Stimulated activated CD4-positive, alpha-beta T cell treated with anti-CD3 and anti-CD28 coated beads, Interleukin-12 subunit alpha, Interleukin-12 subunit beta, amount 100 ng/mL, for 24 hours (primary cell): ENCODE results near the gene URAD.
"Not testable (repeated sequence)": the region's sequence is repeated elsewhere in the genome, so short reads cannot be mapped to it uniquely, and the experiment has no call there.

Experiments used
- DNase-seq, 2 experiments: peaks; one replicate each; pipeline ENCODE4 v3.0.0-alpha.2; 2020; ENCODE audit warnings: low read depth in 2 of 2

URAD gene, protein sequence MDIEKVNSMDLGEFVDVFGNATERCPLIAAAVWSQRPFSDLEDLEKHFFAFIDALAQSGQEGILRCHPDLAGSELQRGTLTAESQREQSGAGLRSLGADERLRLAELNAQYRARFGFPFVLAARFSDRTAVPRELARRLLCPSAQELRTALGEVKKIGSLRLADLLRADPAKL

DNA sequence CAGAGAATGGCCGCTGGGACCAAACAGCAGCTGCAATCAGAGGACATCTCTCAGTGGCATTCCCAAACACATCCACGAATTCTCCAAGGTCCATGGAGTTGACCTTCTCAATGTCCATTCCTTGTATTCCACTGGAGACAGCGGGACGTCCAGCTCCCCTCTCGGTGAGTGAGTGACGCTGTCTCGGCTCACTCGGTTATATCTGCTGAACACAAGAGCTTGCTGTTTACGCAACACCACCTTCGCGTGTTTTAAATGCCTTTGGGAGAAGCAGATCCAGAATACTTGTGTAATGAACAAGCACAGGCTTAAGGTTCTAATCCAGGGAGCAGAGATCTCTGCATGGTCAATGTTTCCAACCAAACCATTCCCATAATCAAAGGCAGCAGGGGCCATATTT lies at the start of gene URAD:
Gene URAD, minus strand, starts transcription at position 174 of the 400 bp plus-strand sequence. Its CDS starts 56 bp downstream, at position 118.
- no peak for DNase-seq

DNA sequence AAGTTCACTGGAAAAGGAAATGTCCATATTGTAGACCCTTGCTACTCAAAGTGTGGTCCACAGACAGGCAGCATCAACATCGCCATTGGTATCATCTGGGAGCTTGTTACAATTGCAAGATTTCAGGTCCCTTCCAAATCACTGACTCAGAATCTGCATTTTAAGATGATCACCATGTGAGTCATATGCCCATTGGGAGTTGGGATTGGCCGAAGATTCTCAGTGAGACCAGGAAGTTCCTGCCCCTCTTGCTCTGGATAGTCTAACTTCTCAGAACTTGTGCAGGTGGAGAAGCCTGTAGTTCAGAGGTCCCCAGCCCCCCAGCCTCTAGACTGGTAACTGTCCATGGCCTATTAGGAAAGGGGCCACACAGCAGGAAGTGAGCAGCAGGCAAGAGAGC lies 48.9 kb upstream of the URAD start:
- no peak for DNase-seq

DNA sequence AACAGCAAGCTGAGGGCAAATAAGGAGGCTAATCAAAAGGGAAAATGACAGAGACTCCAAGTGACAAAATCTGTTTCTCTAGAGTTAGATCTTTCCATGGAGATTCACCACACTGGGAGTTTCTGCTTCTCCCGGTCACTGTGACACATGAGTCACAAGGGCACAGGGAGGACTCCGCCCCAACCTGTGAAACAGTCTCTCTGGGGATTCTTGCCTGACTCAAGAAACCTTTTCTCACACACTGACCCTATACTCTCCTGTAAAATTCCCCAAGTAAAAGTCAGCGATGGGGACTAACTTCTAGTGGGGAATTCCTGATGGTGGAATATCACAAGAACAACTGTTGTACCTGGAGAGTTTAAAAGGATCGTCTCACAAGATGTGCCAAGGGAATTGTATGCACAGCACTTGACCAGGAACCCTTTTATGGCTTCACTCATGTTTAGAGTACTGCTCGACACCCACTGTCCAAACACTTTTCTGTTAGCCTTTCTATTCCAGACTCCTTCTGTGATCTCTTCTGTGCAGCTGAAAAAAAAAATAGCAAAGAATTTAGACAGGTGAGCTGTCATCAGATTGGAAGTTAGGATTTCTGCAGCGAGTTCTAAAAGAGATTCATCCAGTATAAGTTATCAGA lies 46.8 kb upstream of the URAD start:
- DNase-seq: no peak

DNA sequence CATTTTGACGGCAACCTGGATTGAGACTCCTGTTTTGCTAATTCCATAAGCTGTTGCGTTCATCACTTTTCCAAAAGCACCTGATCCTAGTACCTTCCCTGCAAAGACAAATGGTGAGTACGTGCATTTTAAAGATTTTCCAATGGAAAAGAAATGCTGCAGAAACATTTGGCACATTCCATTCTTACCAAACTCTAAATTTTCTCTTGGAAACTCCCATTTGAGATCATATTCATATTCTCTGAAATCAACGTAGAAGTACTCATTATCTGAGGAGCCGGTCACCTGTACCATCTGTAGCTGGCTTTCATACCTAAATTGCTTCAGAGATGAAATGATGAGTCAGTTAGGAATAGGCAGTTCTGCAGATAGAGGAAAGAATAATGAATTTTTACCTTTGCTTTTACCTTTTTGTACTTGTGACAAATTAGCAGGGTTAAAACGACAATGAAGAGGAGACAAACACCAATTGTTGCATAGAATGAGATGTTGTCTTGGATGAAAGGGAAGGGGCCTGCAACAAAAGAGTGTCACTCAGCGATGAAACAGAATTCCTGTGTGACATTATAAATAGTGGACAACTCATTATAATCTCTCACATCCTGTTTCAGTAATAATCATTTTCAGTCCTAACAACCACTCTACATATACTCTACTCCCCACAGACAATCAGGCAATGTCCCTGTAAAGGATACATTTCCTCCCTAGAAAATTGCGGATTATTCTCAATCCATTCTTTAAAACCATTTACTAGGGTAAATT lies 45.6 kb upstream of the URAD start:
- no peak for DNase-seq

DNA sequence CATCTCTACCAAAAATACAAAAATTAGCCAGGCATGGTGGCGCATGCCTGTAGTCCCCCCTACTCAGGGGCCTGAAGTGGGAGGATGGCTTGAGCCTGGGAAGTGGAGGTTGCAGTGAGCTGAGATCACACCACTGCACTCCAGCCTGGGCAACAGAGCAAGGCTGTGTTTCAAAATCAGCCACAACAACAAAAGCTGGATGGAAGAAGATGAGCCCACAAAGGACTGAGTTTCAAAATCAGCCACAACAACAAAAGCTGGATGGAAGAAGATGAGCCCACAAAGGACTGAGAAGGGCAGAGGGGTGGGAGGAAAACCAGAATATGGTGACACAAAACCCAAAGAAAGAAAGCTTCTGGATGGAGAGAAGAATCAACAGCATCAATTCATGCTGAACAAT lies 43.9 kb upstream of the URAD start:
- DNase-seq: not testable (repeated sequence)

DNA sequence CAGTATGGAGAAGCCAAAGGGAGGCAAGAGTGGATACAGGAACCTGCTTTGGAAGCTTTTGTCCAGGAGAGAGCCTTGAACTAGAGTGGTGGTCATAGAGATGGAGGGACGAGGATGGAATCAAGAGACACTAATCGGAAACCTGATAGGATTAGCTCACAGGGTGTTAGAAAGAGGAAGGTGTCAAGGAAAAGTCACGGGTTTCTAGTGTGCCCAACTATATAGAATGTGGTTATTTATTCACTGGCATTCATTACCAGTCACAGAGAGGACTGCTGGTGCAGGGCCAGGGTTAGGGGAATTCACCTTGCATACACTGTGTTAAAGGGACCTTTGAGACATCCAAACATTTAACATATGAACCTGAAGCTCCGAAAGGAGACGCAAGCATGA lies 43.4 kb upstream of the URAD start:
- no peak for DNase-seq

DNA sequence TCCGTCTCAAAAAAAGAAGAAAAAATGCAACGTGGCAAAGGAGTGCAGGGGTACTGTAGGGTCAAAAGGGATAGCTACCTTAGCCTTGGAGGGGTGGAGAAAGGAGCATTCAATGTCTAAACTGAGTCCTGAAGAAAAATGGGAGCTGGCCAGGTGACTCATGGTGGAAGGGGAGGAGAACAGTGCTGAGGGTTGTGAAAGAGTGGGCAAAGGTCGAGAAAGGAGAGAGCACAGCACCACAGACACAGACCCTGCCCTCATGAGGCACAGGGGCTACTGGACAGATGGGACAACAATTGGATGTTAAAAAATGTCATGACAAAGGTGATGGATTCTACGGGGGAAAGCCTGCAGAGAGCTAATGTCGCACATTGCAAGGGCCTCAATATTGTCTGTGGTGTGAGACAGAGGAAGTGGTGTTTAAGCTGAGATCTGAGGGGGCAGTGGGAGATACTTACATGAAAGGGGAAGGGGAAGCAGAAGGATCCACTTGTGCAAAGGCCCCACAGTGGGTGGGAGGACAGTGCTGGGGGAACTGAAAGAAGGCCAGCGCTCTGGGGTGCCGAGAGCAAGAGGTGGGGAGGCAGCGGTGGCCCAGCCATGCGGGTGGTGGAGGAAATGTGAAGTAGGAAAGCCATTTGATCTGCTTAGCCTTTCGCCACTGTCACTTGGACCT lies 42.9 kb upstream of the URAD start:
- no peak for DNase-seq

DNA sequence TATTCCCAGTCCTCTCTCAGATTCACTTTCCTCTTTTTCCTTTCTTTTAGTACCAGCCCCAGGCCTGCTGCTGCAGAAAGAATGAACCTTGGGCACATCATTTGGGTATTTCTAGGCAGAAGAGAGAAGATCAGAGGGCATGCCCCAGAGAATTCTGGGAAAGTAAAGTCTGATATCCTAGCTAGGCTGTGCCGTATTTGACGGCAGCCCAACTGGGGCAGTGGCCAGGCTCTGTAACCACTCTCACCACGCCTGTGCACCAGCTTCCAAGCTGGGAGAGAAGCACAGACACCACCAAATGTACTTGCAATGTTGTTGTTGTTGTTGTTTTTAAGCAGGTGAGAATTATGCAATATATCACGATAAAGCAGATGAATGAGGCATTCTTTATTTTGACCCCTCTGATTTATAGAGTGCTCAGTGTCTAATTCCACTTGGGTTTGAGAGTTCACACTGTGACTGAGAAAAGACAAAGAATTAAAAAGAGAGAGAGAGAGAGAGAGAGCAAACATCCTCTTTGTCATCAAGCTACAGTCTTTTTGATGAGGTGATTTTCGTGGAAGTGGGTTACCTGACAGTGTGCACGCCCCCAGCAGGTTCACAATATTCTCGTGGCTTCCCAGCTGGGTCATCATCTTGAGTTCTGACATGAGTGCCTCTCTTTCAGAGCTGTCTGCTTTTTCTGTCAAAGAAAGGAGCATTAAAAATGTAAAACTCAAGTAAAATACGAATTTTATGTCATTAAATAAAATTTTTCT lies 39.3 kb upstream of the URAD start:
- DNase-seq: no peak

DNA sequence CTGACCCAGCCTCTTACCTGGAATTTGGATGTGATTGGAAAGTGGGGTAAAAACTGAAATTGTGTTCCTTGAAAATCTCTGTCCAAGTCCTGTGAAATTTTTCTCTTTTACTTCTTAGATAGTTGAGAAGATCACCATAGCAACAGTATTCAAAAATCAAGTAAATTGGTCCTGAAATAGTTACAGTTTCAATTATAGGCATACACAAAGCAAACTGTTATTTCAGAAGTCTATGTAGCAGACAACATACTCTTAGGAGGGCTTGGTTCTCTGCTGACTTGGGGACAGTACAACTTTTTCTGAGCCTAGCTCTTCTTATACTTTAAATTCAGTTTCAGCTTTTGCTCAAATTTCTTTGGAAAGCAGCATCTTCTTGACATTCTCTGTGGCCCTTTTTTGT lies 38.6 kb upstream of the URAD start:
- DNase-seq: no peak

DNA sequence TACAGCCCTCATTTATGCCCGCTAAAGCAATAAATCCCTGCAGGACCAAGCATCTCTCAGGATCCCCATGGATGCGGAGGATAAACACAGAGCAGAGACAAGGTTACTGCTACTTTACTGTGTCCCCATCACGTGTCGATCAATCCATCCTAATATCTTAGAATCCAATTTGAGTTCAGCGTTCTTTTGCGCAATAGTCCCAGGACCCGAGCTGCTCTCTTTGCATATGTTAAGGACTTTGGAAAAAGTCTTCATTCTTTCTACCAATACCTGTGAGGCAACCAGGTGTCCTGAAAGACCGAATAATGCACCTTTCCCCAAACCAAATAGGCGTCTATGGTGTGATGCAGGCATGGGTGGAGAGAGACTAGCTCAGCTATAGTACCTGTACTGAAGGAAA lies 38.0 kb upstream of the URAD start:
- DNase-seq: no peak

DNA sequence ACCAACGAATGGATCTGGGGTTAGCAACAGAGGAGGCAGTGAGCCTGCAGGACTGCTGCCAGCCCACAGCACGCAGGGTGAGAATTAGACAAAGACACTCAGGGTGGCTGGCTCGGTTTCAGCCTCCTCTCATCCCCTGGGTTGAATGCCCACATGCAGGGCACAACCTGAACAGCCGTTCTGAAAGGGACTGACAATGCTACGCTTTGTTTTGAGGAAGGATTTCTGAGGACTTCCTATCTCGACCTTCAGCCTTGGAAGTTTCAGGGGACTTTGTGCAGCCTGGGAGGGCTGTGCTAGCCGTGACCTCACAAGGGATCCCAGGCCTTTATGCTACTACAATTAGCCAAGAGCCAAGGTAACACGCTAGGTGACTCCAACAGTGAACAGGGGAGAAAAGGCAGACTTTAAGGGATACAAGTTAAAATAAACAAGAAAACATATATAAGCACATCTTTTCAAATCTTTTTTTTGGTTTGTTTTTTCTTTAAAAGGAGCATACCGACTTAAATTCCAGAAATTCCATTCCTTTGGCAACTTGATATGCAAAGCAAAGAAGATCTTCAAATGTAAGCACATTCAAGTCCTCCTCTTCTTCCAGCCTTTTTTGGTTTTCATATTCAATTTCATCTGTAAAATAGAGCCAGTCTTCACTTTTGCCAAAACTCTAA lies 34.5 kb upstream of the URAD start:
- no peak for DNase-seq

DNA sequence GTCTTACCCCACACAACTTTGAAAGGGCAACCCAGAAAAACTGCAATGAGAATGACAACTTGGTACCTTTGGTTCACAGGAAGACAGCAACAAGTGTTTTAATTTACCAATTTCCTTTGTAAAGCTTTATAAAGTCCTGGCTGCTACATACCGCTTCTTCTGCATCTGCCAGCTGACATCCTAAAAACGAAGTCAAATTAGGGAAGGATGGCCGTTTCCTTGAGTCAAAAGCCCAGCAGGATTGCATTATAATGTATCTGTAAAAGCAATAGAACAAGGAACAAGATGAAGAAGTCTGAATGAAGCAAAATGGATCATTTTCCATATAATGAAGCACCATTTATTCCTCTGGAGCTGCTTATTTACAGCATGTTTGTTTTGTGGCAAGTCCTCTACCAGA lies 25.8 kb upstream of the URAD start:
- no peak for DNase-seq

DNA sequence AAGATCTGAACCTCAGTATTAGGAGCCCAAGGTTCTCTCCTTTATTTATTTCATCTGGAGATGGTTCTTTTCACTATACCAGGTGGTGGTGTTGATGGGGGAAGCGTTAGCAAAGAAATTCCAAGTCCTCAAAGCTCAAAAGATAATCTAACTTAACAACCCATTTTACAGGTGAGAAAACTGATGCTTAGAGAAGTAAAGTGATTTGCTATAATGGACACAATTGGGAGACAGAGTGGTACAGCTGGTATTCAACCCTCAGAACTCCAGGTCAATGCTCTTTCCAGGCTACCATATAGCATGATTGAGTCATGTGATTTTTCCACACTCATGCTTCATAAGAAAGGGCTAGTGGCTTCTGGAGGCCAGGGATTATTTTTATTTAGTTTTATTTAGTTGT lies 25.0 kb upstream of the URAD start:
- DNase-seq: no peak

DNA sequence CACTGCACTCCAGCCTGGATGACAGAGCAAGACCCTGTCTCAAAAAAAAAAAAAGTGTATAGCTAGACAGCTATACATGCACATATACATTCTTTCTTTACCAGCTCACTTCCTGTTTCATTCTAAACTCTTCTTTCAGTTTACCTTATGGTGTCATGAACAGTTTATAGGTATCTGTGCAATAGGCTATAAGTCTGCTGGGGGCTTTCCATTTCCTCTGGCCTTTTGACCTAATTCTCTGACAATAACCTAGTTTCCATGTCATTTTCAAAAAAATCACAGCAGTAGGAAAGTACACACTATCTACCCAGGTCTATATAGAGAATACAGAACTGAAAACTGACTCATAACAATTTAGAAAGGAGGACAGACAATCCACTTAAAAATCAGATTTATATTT lies 24.4 kb upstream of the URAD start:
- no peak for DNase-seq

DNA sequence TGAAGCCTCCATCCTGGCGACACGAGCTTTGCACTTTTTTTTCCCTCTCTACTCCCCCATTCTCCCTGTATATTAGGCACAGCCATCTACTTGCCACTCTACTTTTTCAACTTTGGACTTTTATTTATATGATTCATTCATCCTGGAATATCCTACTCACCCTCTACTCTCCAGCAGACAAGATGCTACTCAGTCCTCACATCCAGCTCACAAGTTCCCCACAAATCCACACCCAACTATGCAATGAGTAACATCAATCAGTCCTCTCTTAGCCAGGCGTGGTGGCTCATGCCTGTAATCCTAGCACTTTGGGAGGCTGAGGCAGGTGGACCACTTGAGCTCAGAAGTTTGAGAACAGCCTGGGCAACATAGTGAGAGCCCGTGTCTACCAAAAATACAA lies 23.9 kb upstream of the URAD start:
- no peak for DNase-seq

DNA sequence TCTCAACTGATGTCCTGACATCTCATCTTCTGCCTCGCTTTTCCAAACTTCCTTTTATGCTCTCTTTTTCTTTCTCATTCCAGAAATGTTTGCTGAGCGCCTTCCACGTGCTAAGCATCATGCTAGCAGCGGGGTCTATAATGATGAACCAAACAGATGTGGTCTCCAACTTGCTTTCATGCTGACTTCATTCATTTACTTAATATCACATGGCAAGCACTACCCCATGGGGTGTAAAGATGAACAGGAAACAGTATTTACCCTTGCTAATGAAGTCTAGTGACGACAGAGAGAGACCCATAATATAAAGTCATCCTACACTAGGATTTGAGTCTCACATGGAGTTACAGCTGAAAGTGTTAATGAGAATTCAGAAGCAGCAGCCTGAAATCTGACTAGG lies 21.6 kb upstream of the URAD start:
- DNase-seq: no peak

DNA sequence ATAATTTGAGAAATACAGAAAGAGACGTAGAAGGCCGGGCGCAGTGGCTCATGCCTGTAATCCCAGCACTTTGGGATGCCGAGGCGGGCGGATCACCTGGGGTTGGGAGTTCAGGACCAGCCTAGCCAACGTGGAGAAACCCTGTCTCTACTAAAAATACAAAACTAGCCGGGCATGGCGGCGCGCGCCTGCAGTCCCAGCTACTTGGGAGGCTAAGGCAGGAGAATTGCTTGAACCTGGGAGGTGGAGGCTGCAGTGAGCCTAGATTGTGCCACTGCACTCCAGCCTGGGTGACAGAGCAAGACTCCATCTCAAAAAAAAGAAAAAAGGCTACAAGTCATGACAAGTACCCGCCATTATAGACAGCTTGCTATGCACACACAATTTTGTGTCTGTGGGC lies 16.5 kb upstream of the URAD start:
- DNase-seq: not testable (repeated sequence)

DNA sequence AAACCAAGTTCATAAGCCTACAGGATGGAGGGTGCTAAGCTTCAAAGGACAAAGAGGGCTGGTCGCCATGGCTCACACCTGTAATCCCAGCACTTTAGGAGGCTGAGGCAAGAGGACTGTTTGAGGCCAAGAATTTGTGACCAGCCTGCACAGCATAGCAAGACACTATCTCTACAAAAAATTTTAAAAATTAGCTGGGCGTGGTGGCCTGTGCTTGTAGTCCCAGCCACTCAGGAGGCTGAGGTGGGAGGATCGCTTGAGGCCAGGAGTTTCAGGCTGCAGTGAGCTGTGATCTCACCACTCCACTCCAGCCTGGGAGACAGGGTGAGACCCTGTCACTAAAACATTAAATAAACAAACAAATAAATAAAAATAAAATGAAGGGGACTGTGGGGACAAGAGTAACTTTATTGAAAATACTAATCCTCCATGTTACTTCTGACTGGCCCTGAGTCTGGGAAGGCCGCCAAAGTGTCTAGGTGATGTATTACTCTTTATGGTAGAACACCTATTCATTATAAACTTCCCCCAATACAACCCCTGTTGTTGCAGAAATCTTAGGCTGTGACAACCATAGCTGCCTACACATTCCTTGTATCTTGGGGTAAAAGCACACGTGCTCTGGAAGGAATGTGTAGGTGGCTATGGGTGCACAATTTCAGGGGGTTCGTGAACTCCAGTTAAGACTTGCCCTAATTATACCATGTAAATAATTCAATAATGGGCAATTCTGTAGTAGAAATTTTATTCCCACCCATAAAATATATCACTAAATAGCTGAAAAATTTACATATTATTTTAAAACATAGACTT lies 14.6 kb upstream of the URAD start:
- DNase-seq: no peak

DNA sequence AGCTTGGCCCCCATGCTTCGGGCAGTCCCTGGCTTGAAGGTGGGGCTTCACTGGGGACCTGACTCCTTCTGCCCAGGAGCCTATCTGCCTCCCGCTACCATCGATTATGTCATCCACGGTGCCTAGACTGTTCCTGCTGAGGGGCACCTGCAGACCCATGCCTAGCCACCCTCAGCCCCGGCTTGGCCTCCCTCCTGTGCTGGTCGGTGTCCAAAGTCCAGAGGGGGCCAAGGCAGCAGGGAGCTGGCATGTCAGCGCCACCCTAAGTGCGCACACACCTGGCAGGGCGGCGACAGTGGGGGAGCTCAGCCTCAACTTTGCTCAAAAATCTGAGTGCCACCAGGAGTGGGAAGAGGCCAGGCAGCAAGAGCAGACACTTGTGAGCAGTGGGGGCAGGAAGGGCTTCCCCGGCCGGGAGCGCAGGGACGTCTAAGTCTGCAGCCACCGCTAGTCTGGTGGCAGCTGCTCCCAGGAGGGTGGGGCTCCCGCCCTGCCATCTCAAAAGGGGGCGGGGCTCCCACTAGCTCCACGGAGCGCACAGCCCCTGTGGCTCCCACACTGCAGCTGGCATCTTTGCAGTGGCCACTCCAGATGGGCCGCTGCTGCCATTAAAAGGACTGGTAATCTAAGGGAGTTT lies 13.5 kb upstream of the URAD start:
- DNase-seq: no peak

DNA sequence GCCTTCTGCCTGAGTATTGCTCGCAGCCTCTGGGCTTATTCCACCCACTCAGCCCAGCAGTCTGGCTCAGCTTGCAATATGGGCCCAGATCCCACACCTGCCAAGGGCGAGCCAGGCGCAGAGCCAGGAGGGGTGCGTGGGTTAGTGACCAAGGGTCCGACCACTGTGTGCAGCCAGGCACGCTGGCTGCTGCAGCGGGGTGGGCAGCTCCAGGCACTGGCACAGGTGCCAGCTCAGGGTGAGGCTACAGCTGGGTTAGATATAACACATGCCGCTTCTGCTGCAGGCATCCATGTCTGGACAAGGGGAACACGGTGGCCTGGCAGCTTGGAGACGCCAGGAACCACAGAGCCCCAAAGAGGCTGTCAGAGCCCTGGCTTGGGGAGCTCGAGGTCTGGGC lies 12.6 kb upstream of the URAD start:
- no peak for DNase-seq
